ENCODE results near the gene NAE1. TPM values are rescaled to one million over a fixed set of nuclear protein-coding genes. Genes with fewer than 3 reads are reported as not detected.

NAE1 gene
- polyA plus RNA-seq, 4 donors: 70.7 to 88.8 (median 82.8) TPM

- DNase-seq (ENCODE audit: low read depth in 4 of 4, low spot score in 3 of 4): no peak
These were observed 20.6 kb upstream of the NAE1 start for GRCh38 chr16:66851166-66851964.

- DNase-seq (ENCODE audit: low read depth in 4 of 4, low spot score in 3 of 4): no peak
These were observed 19.5 kb upstream of the NAE1 start for GRCh38 chr16:66850115-66850815.

GRCh38 chr16:66849549-66849948, 18.8 kb upstream of the NAE1 start:
- no peak for DNase-seq (ENCODE audit: low read depth in 4 of 4, low spot score in 3 of 4)

GRCh38 chr16:66849021-66849420, 18.2 kb upstream of the NAE1 start:
- DNase-seq (ENCODE audit: low read depth in 4 of 4, low spot score in 3 of 4): no peak

GRCh38 chr16:66848172-66848571, 17.4 kb upstream of the NAE1 start:
- DNase-seq (ENCODE audit: low read depth in 4 of 4, low spot score in 3 of 4): no peak

- DNase-seq (ENCODE audit: low read depth in 4 of 4, low spot score in 3 of 4): no peak
These were observed 16.8 kb upstream of the NAE1 start for GRCh38 chr16:66847533-66848067.

- DNase-seq (ENCODE audit: low read depth in 4 of 4, low spot score in 3 of 4): no peak
These were observed 16.1 kb upstream of the NAE1 start for GRCh38 chr16:66846831-66847230.

- no peak for DNase-seq (ENCODE audit: low read depth in 4 of 4, low spot score in 3 of 4)
These were observed 15.5 kb upstream of the NAE1 start for GRCh38 chr16:66846266-66846665.

- DNase-seq (ENCODE audit: low read depth in 4 of 4, low spot score in 3 of 4): no peak
These were observed 15.0 kb upstream of the NAE1 start for GRCh38 chr16:66845791-66846221.

- no peak for DNase-seq (ENCODE audit: low read depth in 4 of 4, low spot score in 3 of 4)
These were observed 14.3 kb upstream of the NAE1 start for GRCh38 chr16:66845080-66845410.

GRCh38 chr16:66844342-66845079, 13.7 kb upstream of the NAE1 start, which contains the start of gene CA7:
Gene CA7, plus strand, starts transcription at chr16:66844414. Its CDS starts 74 bp downstream, at chr16:66844488.
- no peak for DNase-seq (ENCODE audit: low read depth in 4 of 4, low spot score in 3 of 4)

- DNase-seq (ENCODE audit: low read depth in 4 of 4, low spot score in 3 of 4): no peak
These were observed 13.2 kb upstream of the NAE1 start for GRCh38 chr16:66844009-66844341.

- DNase-seq (ENCODE audit: low read depth in 4 of 4, low spot score in 3 of 4): no peak
These were observed 12.4 kb upstream of the NAE1 start for GRCh38 chr16:66843191-66843590.

GRCh38 chr16:66842765-66843164, 12.0 kb upstream of the NAE1 start:
- no peak for DNase-seq (ENCODE audit: low read depth in 4 of 4, low spot score in 3 of 4)

- no peak for DNase-seq (ENCODE audit: low read depth in 4 of 4, low spot score in 3 of 4)
These were observed 10.6 kb upstream of the NAE1 start for GRCh38 chr16:66841366-66841765.

- DNase-seq (ENCODE audit: low read depth in 4 of 4, low spot score in 3 of 4): no peak
These were observed 10.1 kb upstream of the NAE1 start for GRCh38 chr16:66840883-66841282.

- DNase-seq (ENCODE audit: low read depth in 4 of 4, low spot score in 3 of 4): no peak
These were observed 4.0 kb upstream of the NAE1 start for GRCh38 chr16:66834746-66835145.

GRCh38 chr16:66832661-66833305, 2.0 kb upstream of the NAE1 start:
- no peak for DNase-seq (ENCODE audit: low read depth in 4 of 4, low spot score in 3 of 4)

- DNase-seq (ENCODE audit: low read depth in 4 of 4, low spot score in 3 of 4): no peak
These were observed 1.4 kb upstream of the NAE1 start for GRCh38 chr16:66832190-66832589.

GRCh38 chr16:66824006-66824405, 6.8 kb downstream of the NAE1 start:
- DNase-seq (ENCODE audit: low read depth in 4 of 4, low spot score in 3 of 4): no peak

GRCh38 chr16:66814734-66815133, 16.0 kb downstream of the NAE1 start:
- DNase-seq (ENCODE audit: low read depth in 4 of 4, low spot score in 3 of 4): no peak
